ENCODE measurements around the gene TNFRSF18.

- TF ChIP-seq CTCF (IDR thresholded peaks at IDR 0.05; ENCODE audit: low read depth, low read length, missing input control) (no peak), YY1 (IDR thresholded peaks at IDR 0.05) (no peak), JUND (IDR thresholded peaks at IDR 0.05) (no peak), TAF1 (conservative IDR thresholded peaks at IDR 0.05) (no peak)
Measured at GRCh38 chr1:1204425-1204920, 1.9 kb downstream of the TNFRSF18 start.
